ENCODE results near the gene NYNRIN.
"Not testable (repeated sequence)": the region's sequence is repeated elsewhere in the genome, so short reads cannot be mapped to it uniquely, and the experiment has no call there.

The NYNRIN gene

GRCh38 chr14:24369907-24370687, 28.7 kb upstream of the NYNRIN start:
- Histone ChIP-seq H3K4me1 (ENCODE audit: insufficient read depth, low read length, poor library complexity, severe bottlenecking) (peaks cover 41% of the 10 kb centered on the region), H3K79me2 (ENCODE audit: insufficient read depth, low read length) (peaks cover 27% of the 10 kb centered on the region), H3K9ac (ENCODE audit: low read depth, low read length, poor library complexity, severe bottlenecking) (peak overlapping the region; percentile 45), H3K4me2 (ENCODE audit: low read depth, low read length, poor library complexity, severe bottlenecking) (peak overlapping the region; percentile 97), H3K36me3 (ENCODE audit: insufficient read depth, low read length) (peaks cover 5% of the 10 kb centered on the region; the same call in 1 of the 2 replicates), H4K20me1 (ENCODE audit: insufficient read depth, low read length, poor library complexity, severe bottlenecking) (peaks cover 5% of the 10 kb centered on the region), H3K9me3 (ENCODE audit: insufficient read depth, low read depth, low read length) (no peaks in the 10 kb centered on the region), H3K9me2 (replicated peaks; ENCODE audit: low read depth, low read length) (no peaks in the 10 kb centered on the region), H3F3A (ENCODE audit: low read depth) (no peaks in the 10 kb centered on the region; the same call in 1 of the 2 replicates), H3K4me3 (ENCODE audit: low read length, poor library complexity, severe bottlenecking) (peak overlapping the region; percentile 34), H2AFZ (ENCODE audit: low read length) (no peak overlapping the region), H3K27me3 (ENCODE audit: insufficient read depth, low read length, poor library complexity, severe bottlenecking) (no peaks in the 10 kb centered on the region)
- TF ChIP-seq EZH2phosphoT487 (IDR thresholded peaks at IDR 0.05; ENCODE audit: borderline replicate concordance): no peak

DNA sequence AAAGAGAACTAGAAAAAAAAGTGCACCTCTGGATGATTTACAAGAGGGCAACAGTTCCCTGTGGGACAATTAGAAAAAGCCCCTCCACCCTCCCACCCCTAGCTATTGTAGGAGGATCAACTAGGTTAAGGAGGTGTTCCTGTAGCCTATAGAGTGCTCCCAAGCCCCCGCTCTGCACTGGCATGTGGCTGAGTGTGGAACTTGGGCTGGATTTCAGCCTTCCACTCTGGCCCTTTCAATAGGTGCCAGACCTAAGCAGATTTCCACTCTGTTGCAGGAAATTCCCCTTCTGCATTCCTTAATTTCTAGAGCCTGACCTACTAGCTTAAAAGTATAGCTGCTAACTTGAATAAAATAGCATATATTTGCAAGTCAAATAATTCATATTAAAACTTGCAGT, 28.1 kb upstream of the NYNRIN start:
- no peaks in the 10 kb centered on the region for H3K9me3 ChIP-seq (ENCODE audit: insufficient read depth, low read depth, low read length)
- H3K36me3 ChIP-seq (ENCODE audit: insufficient read depth, low read length): peaks cover 5% of the 10 kb centered on the region; the same call in 1 of the 2 replicates
- no peak overlapping the region for H2AFZ ChIP-seq (ENCODE audit: low read length)
- TF ChIP-seq, protein P1, sequence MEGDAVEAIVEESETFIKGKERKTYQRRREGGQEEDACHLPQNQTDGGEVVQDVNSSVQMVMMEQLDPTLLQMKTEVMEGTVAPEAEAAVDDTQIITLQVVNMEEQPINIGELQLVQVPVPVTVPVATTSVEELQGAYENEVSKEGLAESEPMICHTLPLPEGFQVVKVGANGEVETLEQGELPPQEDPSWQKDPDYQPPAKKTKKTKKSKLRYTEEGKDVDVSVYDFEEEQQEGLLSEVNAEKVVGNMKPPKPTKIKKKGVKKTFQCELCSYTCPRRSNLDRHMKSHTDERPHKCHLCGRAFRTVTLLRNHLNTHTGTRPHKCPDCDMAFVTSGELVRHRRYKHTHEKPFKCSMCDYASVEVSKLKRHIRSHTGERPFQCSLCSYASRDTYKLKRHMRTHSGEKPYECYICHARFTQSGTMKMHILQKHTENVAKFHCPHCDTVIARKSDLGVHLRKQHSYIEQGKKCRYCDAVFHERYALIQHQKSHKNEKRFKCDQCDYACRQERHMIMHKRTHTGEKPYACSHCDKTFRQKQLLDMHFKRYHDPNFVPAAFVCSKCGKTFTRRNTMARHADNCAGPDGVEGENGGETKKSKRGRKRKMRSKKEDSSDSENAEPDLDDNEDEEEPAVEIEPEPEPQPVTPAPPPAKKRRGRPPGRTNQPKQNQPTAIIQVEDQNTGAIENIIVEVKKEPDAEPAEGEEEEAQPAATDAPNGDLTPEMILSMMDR (conservative IDR thresholded peaks at IDR 0.05; ENCODE audit: low read length): no peak
- TF ChIP-seq EZH2phosphoT487 (IDR thresholded peaks at IDR 0.05; ENCODE audit: borderline replicate concordance): no peak
- H3K4me2 ChIP-seq (ENCODE audit: low read depth, low read length, poor library complexity, severe bottlenecking): peak overlapping the region; percentile 97
- peaks cover 5% of the 10 kb centered on the region for H4K20me1 ChIP-seq (ENCODE audit: insufficient read depth, low read length, poor library complexity, severe bottlenecking)
- peak overlapping the region; percentile 45 for H3K9ac ChIP-seq (ENCODE audit: low read depth, low read length, poor library complexity, severe bottlenecking)
- H3K4me1 ChIP-seq (ENCODE audit: insufficient read depth, low read length, poor library complexity, severe bottlenecking): peaks cover 43% of the 10 kb centered on the region
- H3K27me3 ChIP-seq (ENCODE audit: insufficient read depth, low read length, poor library complexity, severe bottlenecking): no peaks in the 10 kb centered on the region
- H3K4me3 ChIP-seq (ENCODE audit: low read length, poor library complexity, severe bottlenecking): peak overlapping the region; percentile 34
- H3K79me2 ChIP-seq (ENCODE audit: insufficient read depth, low read length): peaks cover 27% of the 10 kb centered on the region
- no peaks in the 10 kb centered on the region for H3K9me2 ChIP-seq (replicated peaks; ENCODE audit: low read depth, low read length)
- H3F3A ChIP-seq (ENCODE audit: low read depth): no peaks in the 10 kb centered on the region; the same call in 1 of the 2 replicates

GRCh38 chr14:24371605-24372004, 27.2 kb upstream of the NYNRIN start:
- not testable (repeated sequence) for H3F3A ChIP-seq (ENCODE audit: low read depth); H3K27me3 ChIP-seq (ENCODE audit: insufficient read depth, low read length, poor library complexity, severe bottlenecking); H3K9me2 ChIP-seq (replicated peaks; ENCODE audit: low read depth, low read length); H2AFZ ChIP-seq (ENCODE audit: low read length); H4K20me1 ChIP-seq (ENCODE audit: insufficient read depth, low read length, poor library complexity, severe bottlenecking); H3K9me3 ChIP-seq (ENCODE audit: insufficient read depth, low read depth, low read length); H3K36me3 ChIP-seq (ENCODE audit: insufficient read depth, low read length)
- peaks cover 46% of the 10 kb centered on the region for H3K4me1 ChIP-seq (ENCODE audit: insufficient read depth, low read length, poor library complexity, severe bottlenecking)
- H3K4me2 ChIP-seq (ENCODE audit: low read depth, low read length, poor library complexity, severe bottlenecking): peak overlapping the region; percentile 97
- H3K4me3 ChIP-seq (ENCODE audit: low read length, poor library complexity, severe bottlenecking): peak overlapping the region; percentile 34
- H3K79me2 ChIP-seq (ENCODE audit: insufficient read depth, low read length): peaks cover 27% of the 10 kb centered on the region
- peak overlapping the region; percentile 45 for H3K9ac ChIP-seq (ENCODE audit: low read depth, low read length, poor library complexity, severe bottlenecking)

GRCh38 chr14:24372701-24373416, 25.9 kb upstream of the NYNRIN start:
- TF ChIP-seq, protein P1 (conservative IDR thresholded peaks at IDR 0.05; ENCODE audit: low read length): no peak
- no peak for TF ChIP-seq EZH2phosphoT487 (IDR thresholded peaks at IDR 0.05; ENCODE audit: borderline replicate concordance)
- peaks cover 9% of the 10 kb centered on the region for H4K20me1 ChIP-seq (ENCODE audit: insufficient read depth, low read length, poor library complexity, severe bottlenecking)
- H3K4me1 ChIP-seq (ENCODE audit: insufficient read depth, low read length, poor library complexity, severe bottlenecking): peaks cover 54% of the 10 kb centered on the region
- peaks cover 27% of the 10 kb centered on the region for H3K79me2 ChIP-seq (ENCODE audit: insufficient read depth, low read length)
- peaks cover 5% of the 10 kb centered on the region; the same call in 1 of the 2 replicates for H3K36me3 ChIP-seq (ENCODE audit: insufficient read depth, low read length)
- H3K9ac ChIP-seq (ENCODE audit: low read depth, low read length, poor library complexity, severe bottlenecking): no peak overlapping the region
- H2AFZ ChIP-seq (ENCODE audit: low read length): no peak overlapping the region
- peak overlapping the region; percentile 4 for H3K4me2 ChIP-seq (ENCODE audit: low read depth, low read length, poor library complexity, severe bottlenecking)
- H3F3A ChIP-seq (ENCODE audit: low read depth): no peaks in the 10 kb centered on the region; the same call in 1 of the 2 replicates
- H3K9me2 ChIP-seq (replicated peaks; ENCODE audit: low read depth, low read length): no peaks in the 10 kb centered on the region
- H3K27me3 ChIP-seq (ENCODE audit: insufficient read depth, low read length, poor library complexity, severe bottlenecking): no peaks in the 10 kb centered on the region
- no peak overlapping the region for H3K4me3 ChIP-seq (ENCODE audit: low read length, poor library complexity, severe bottlenecking)
- no peaks in the 10 kb centered on the region for H3K9me3 ChIP-seq (ENCODE audit: insufficient read depth, low read depth, low read length)

Data from Loucy (cell line).